ENCODE data around the gene GLS.

- TF ChIP-seq POLR2AphosphoS5 (IDR thresholded peaks at IDR 0.05; ENCODE audit: low read depth) (no peak), GABPA (IDR thresholded peaks at IDR 0.05; ENCODE audit: low read depth) (no peak), REST (IDR thresholded peaks at IDR 0.05; ENCODE audit: insufficient replicate concordance, low read depth) (no peak)
- TF ChIP-seq, protein P1, sequence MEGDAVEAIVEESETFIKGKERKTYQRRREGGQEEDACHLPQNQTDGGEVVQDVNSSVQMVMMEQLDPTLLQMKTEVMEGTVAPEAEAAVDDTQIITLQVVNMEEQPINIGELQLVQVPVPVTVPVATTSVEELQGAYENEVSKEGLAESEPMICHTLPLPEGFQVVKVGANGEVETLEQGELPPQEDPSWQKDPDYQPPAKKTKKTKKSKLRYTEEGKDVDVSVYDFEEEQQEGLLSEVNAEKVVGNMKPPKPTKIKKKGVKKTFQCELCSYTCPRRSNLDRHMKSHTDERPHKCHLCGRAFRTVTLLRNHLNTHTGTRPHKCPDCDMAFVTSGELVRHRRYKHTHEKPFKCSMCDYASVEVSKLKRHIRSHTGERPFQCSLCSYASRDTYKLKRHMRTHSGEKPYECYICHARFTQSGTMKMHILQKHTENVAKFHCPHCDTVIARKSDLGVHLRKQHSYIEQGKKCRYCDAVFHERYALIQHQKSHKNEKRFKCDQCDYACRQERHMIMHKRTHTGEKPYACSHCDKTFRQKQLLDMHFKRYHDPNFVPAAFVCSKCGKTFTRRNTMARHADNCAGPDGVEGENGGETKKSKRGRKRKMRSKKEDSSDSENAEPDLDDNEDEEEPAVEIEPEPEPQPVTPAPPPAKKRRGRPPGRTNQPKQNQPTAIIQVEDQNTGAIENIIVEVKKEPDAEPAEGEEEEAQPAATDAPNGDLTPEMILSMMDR (IDR thresholded peaks at IDR 0.05; ENCODE audit: insufficient read depth, low read length): no peak
Observed at GRCh38 chr2:191009541-191010374, 129.1 kb downstream of the GLS start.
